CD4-positive, alpha-beta T cell (primary cell): Measurements from ENCODE around the gene ZNF521. TPM values are rescaled to one million over a fixed set of nuclear protein-coding genes. Genes with fewer than 3 reads are reported as not detected.

Experiments used
- ATAC-seq: fragments of 200-7000 bp; cut with Tn5 transposase; one replicate; pipeline ENCODE4 v1.10.0; 2022; ENCODE audit warnings: mild to moderate bottlenecking; ENCODE audit not compliant: poor library complexity
- CTCF ChIA-PET: fragments of 350-600 bp; sonication (Branson Sonifier 250); formaldehyde crosslinking; loops from one replicate; lab custom pipeline; 2021; ENCODE audit warnings: antibody characterized with exemption, inconsistent platforms; lab: Charles Lee
- POLR2A ChIA-PET: fragments of 350-600 bp; sonication (Branson Sonifier 250); formaldehyde crosslinking; loops from one replicate; lab custom pipeline; 2021; ENCODE audit warnings: antibody characterized with exemption, inconsistent platforms; lab: Charles Lee
- DNase-seq, 14 experiments: peaks; one replicate each; pipeline ENCODE4 v3.0.0-alpha.2; 2013 to 2020; ENCODE audit warnings: mixed read lengths in 2 of 14
- H3K27ac ChIP-seq, 2 donors: one replicate each; pipeline versions ENCODE4 v1.5.1 to v1.7.0; 2013; ENCODE audit warnings: low read length in 2 of 2, low read depth in 1 of 2, mild to moderate bottlenecking in 1 of 2
- H3K27me3 ChIP-seq, 2 experiments: 1 replicate in 1 of 2; 2 replicates in 1 of 2; pipeline versions ENCODE4 v1.6.1 to v1.7.0; 2013; ENCODE audit warnings: low read length in 2 of 2, control low read depth in 1 of 2, mild to moderate bottlenecking in 1 of 2, moderate library complexity in 1 of 2; ENCODE audit not compliant: insufficient read depth in 2 of 2, control insufficient read depth in 1 of 2
- H3K36me3 ChIP-seq: one replicate; pipeline ENCODE4 v1.6.1; 2013; ENCODE audit warnings: low read length, control low read depth; ENCODE audit not compliant: insufficient read depth
- H3K4me1 ChIP-seq: one replicate; pipeline ENCODE4 v1.6.1; 2013; ENCODE audit warnings: low read length, control low read depth; ENCODE audit not compliant: insufficient read depth
- H3K4me3 ChIP-seq: one replicate; pipeline ENCODE4 v1.5.1; 2013; ENCODE audit warnings: mild to moderate bottlenecking, low read length, moderate library complexity
- H3K9me3 ChIP-seq, 2 experiments: 1 replicate in 1 of 2; 2 replicates in 1 of 2; pipeline versions ENCODE4 v1.6.1 to v1.7.0; 2013; ENCODE audit warnings: low read length in 2 of 2, mild to moderate bottlenecking in 2 of 2, control low read depth in 1 of 2, moderate library complexity in 1 of 2; ENCODE audit not compliant: control insufficient read depth in 1 of 2, insufficient read depth in 1 of 2
- H3K27ac Mint-ChIP-seq: one replicate; pipeline ENCODE4 v1.8.0; 2020; ENCODE audit warnings: mixed read lengths
- H3K27me3 Mint-ChIP-seq: one replicate; pipeline ENCODE4 v1.8.0; 2021; ENCODE audit warnings: mixed read lengths
- H3K36me3 Mint-ChIP-seq: one replicate; pipeline ENCODE4 v1.8.0; 2021; ENCODE audit warnings: low read depth, mixed read lengths
- H3K4me1 Mint-ChIP-seq: one replicate; pipeline ENCODE4 v1.8.0; 2021; ENCODE audit warnings: low read depth, mixed read lengths
- H3K4me3 Mint-ChIP-seq: one replicate; pipeline ENCODE4 v1.8.0; 2020; ENCODE audit warnings: mild to moderate bottlenecking, mixed read lengths
- H3K9me3 Mint-ChIP-seq: one replicate; pipeline ENCODE4 v1.8.0; 2020; ENCODE audit warnings: mixed read lengths
- intact Hi-C, 2 experiments: fragments of 100-400 bp; cut with DNase I in 1 of 2; cut with micrococcal nuclease in 1 of 2; formaldehyde crosslinking; loops; one replicate each; pipeline versions ENCODE4 v1.15.1 to v1.9.0; 2023 to 2025; cut with DNase I, micrococcal nuclease
- total RNA-seq, 174 experiments: library from RNA in 2 of 174; stranded (reverse) in 2 of 174; gene quantifications; one replicate each; pipeline ENCODE4 v1.2.3 and lab custom pipeline; 2021 to 2026
- TF ChIP-seq, protein P1 (sequence below): fragments of 200-600 bp; IDR thresholded peaks from one replicate; pipeline ENCODE4 v1.8.0; 2022; ENCODE audit warnings: antibody characterized with exemption, mild to moderate bottlenecking

The ZNF521 gene
- total RNA-seq, 2 experiments from 2014 or later = not detected

DNA sequence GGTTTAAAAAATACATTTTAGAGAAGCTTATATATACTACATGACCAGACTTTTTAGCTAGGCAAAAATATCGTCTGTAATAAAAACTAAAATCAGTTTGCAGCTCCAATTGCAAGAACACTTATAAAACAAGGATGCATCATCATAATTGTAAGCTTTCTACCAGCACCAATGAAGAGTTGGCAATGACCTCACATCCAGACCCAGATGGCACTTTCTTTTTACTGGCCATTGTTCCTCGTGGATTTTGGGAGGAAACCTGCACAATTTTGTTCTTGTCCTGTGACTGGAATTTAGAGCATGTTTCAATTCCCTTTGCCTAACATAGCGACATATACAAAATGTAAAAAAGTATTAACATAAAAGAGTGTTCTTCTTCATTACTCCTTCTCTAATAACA is 174.3 kb downstream of the ZNF521 start:
- TF ChIP-seq, protein P1, sequence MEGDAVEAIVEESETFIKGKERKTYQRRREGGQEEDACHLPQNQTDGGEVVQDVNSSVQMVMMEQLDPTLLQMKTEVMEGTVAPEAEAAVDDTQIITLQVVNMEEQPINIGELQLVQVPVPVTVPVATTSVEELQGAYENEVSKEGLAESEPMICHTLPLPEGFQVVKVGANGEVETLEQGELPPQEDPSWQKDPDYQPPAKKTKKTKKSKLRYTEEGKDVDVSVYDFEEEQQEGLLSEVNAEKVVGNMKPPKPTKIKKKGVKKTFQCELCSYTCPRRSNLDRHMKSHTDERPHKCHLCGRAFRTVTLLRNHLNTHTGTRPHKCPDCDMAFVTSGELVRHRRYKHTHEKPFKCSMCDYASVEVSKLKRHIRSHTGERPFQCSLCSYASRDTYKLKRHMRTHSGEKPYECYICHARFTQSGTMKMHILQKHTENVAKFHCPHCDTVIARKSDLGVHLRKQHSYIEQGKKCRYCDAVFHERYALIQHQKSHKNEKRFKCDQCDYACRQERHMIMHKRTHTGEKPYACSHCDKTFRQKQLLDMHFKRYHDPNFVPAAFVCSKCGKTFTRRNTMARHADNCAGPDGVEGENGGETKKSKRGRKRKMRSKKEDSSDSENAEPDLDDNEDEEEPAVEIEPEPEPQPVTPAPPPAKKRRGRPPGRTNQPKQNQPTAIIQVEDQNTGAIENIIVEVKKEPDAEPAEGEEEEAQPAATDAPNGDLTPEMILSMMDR = no peak
- ATAC-seq (no peak), DNase-seq (no peak)
- H3K4me1 Mint-ChIP-seq = no peaks in the 10 kb centered on the region
- H3K9me3 Mint-ChIP-seq = no peaks in the 10 kb centered on the region
- Histone ChIP-seq H3K4me1 (no peaks in the 10 kb centered on the region), H3K27ac (no peak overlapping the region), H3K36me3 (no peaks in the 10 kb centered on the region), H3K9me3 (no peaks in the 10 kb centered on the region), H3K27me3 (no peaks in the 10 kb centered on the region), H3K4me3 (no peak overlapping the region)
- H3K4me3 Mint-ChIP-seq = no peak overlapping the region
- peaks cover 16% of the 10 kb centered on the region for H3K27me3 Mint-ChIP-seq
- ChIA-PET CTCF (no interaction called here), POLR2A (no interaction called here)
- no peak overlapping the region for H3K27ac Mint-ChIP-seq
- H3K36me3 Mint-ChIP-seq = no peaks in the 10 kb centered on the region
- intact Hi-C loops = no loop called here

DNA sequence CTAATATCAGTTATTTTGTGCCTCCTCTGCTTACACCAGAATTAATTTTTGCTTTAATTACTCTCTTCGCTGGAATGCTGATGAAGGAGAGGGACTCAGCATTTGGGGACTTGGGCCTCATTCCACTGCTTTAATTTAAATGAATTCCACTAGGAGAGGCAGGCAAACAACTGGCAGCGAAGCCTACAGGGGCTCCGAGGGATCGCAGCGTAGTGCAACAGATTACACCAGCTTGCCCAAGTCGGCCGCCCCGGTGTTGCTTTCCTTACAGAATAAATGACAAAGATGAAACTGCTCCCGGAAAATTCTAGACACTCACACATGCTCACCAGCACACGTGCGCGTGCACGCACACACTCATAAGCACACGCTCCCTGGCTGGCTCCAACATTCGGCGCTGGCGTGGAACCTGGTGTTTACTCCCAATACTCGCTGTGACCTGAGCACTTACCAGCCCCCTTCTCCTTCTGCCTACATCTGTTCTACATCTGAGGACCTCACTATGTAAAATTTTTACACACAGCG is 175.4 kb downstream of the ZNF521 start:
- H3K27me3 ChIP-seq = no peaks in the 10 kb centered on the region
- Mint-ChIP-seq H3K36me3 (no peaks in the 10 kb centered on the region), H3K27me3 (peaks cover 15% of the 10 kb centered on the region), H3K9me3 (no peaks in the 10 kb centered on the region), H3K4me1 (no peaks in the 10 kb centered on the region), H3K27ac (no peak overlapping the region), H3K4me3 (no peak overlapping the region)
- no peaks in the 10 kb centered on the region for H3K36me3 ChIP-seq
- no peak overlapping the region for H3K4me3 ChIP-seq
- ChIA-PET CTCF (no interaction called here), POLR2A (no interaction called here)
- DNase-seq (no peak), ATAC-seq (no peak)
- H3K4me1 ChIP-seq = no peaks in the 10 kb centered on the region
- intact Hi-C loops = no loop called here
- no peak overlapping the region for H3K27ac ChIP-seq
- H3K9me3 ChIP-seq = no peaks in the 10 kb centered on the region
- TF ChIP-seq, protein P1 = no peak

DNA sequence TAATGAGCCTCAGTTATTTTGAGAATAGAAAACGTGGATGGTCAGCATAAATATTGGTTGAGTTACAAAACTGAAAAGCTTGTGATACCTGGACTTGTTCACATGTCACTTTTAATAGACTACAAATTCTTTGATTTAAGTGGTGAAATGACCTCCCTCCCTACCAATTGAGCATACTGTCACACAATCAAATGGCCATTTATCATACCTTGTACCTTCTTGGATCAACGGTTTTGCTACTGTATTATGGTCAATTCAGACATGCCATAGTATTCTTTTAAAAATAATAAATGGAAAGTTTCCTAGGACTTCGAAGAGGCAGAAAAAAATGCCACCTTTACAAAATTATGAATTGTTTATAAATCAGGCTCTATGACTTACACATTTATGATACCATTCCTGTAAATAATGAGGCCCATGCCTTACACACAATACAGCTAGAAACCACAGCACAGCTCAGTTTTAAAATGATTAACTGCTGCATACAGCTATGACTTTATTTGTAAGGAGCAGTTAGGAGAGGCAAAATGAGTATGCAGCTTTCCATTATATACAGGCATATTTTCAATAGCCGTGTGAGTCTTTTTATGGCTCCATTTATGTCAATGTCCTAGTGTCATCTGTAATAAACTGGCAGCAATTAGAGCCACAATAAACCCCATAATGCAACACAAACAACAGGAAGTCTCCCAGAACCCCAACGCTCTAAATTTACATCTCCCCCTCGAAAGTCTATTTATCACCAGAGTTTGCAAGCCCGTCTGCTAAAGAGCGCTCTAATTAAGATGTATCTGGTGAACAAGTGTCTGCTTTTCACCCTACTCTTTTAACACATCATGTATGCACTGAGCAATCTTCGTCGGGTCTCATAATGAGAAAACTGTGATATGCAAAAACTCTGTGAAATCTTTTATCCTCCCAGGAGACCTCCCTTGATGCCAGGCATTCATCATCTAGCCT is 176.1 kb downstream of the ZNF521 start:
- DNase-seq = no peak
- no peaks in the 10 kb centered on the region for H3K9me3 Mint-ChIP-seq
- POLR2A ChIA-PET = no interaction called here
- TF ChIP-seq, protein P1 = no peak
- no peaks in the 10 kb centered on the region for H3K36me3 Mint-ChIP-seq
- Histone ChIP-seq H3K9me3 (no peaks in the 10 kb centered on the region), H3K4me3 (no peak overlapping the region), H3K4me1 (no peaks in the 10 kb centered on the region), H3K27me3 (no peaks in the 10 kb centered on the region), H3K27ac (no peak overlapping the region), H3K36me3 (no peaks in the 10 kb centered on the region)
- H3K4me3 Mint-ChIP-seq = no peak overlapping the region
- CTCF ChIA-PET = no interaction called here
- no peak overlapping the region for H3K27ac Mint-ChIP-seq
- no peak for ATAC-seq
- no peaks in the 10 kb centered on the region for H3K4me1 Mint-ChIP-seq
- intact Hi-C loops = no loop called here
- H3K27me3 Mint-ChIP-seq = peaks cover 8% of the 10 kb centered on the region
